ENCODE results near the gene KDM4C.

Gene KDM4C

DNA sequence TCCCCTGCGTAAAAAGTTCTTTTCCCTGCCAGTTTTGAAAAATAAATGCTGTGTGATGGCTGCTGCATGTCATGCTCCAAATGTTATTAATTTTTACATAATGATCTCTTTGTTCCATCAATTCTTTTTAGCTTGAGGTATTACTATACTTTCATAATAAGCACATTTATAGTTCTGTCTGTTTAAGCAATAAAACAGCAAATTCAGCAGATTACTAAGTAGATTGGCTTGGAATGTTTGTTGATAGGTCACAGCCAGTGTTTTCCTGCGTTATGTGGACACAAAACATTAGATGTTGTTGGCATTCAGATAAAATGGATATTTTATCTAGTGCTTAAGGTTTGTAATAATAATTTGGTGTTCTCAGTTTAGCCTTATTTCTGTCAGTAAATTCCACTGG lies 242.0 kb downstream of the KDM4C start:
- no peak overlapping the region for H3K27ac ChIP-seq (ENCODE audit: low read depth, low read length, poor library complexity, severe bottlenecking)
- no peaks in the 10 kb centered on the region for H3K4me1 ChIP-seq (ENCODE audit: insufficient read depth, low read length, severe bottlenecking)
- H3K27me3 ChIP-seq (ENCODE audit: insufficient read depth, low read length): no peaks in the 10 kb centered on the region
- H3K9me2 ChIP-seq (ENCODE audit: low read depth, low read length): no peaks in the 10 kb centered on the region
- no peak for TF ChIP-seq EZH2 (IDR thresholded peaks at IDR 0.05; ENCODE audit: borderline replicate concordance, low read length)
- TF ChIP-seq, protein P1, sequence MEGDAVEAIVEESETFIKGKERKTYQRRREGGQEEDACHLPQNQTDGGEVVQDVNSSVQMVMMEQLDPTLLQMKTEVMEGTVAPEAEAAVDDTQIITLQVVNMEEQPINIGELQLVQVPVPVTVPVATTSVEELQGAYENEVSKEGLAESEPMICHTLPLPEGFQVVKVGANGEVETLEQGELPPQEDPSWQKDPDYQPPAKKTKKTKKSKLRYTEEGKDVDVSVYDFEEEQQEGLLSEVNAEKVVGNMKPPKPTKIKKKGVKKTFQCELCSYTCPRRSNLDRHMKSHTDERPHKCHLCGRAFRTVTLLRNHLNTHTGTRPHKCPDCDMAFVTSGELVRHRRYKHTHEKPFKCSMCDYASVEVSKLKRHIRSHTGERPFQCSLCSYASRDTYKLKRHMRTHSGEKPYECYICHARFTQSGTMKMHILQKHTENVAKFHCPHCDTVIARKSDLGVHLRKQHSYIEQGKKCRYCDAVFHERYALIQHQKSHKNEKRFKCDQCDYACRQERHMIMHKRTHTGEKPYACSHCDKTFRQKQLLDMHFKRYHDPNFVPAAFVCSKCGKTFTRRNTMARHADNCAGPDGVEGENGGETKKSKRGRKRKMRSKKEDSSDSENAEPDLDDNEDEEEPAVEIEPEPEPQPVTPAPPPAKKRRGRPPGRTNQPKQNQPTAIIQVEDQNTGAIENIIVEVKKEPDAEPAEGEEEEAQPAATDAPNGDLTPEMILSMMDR (IDR thresholded peaks at IDR 0.05; ENCODE audit: low read length): no peak
- no peaks in the 10 kb centered on the region for H3F3A ChIP-seq (ENCODE audit: insufficient read depth, low read length)
- H3K4me3 ChIP-seq (ENCODE audit: low read depth, low read length, poor library complexity, severe bottlenecking): no peak overlapping the region
- H2AFZ ChIP-seq (ENCODE audit: low read length): no peak overlapping the region
- no peak overlapping the region for H3K4me2 ChIP-seq (ENCODE audit: low read length)
- H4K20me1 ChIP-seq (ENCODE audit: insufficient read depth, low read length): no peaks in the 10 kb centered on the region
- H3K9me3 ChIP-seq (ENCODE audit: low read length): no peaks in the 10 kb centered on the region
- H3K9ac ChIP-seq (ENCODE audit: low read length): no peak overlapping the region
- no peaks in the 10 kb centered on the region for H3K79me2 ChIP-seq (ENCODE audit: insufficient read depth, low read length)
- peaks cover 55% of the 10 kb centered on the region for H3K36me3 ChIP-seq (ENCODE audit: insufficient read depth, low read length)

DNA sequence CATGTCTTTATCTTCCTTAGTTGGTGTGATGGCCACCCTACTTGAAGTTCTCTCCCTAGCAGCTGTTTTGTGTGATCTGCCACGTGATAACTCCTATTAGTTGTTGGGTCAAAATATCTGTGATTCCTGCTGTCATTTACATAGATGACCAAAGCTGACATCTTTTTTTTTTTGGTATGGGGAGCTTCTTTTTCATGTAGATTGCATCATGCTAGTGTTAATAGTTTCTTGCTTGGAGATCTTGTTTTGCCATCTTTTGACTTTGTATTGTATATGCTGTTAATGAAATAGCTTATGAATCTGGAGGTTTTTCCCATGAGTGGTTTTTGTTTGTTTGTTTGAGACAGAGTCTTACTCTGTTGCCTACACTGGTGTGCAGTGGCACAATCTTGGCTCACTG lies 243.8 kb downstream of the KDM4C start:
- no peaks in the 10 kb centered on the region for H3K27me3 ChIP-seq (ENCODE audit: insufficient read depth, low read length)
- no peak overlapping the region for H3K4me3 ChIP-seq (ENCODE audit: low read depth, low read length, poor library complexity, severe bottlenecking)
- TF ChIP-seq, protein P1 (IDR thresholded peaks at IDR 0.05; ENCODE audit: low read length): no peak
- no peak for TF ChIP-seq EZH2 (IDR thresholded peaks at IDR 0.05; ENCODE audit: borderline replicate concordance, low read length)
- no peak overlapping the region for H3K9ac ChIP-seq (ENCODE audit: low read length)
- no peaks in the 10 kb centered on the region for H3F3A ChIP-seq (ENCODE audit: insufficient read depth, low read length)
- no peak overlapping the region for H3K27ac ChIP-seq (ENCODE audit: low read depth, low read length, poor library complexity, severe bottlenecking)
- no peaks in the 10 kb centered on the region for H3K9me3 ChIP-seq (ENCODE audit: low read length)
- H3K4me2 ChIP-seq (ENCODE audit: low read length): no peak overlapping the region
- no peaks in the 10 kb centered on the region for H3K9me2 ChIP-seq (ENCODE audit: low read depth, low read length)
- peaks cover 45% of the 10 kb centered on the region for H3K36me3 ChIP-seq (ENCODE audit: insufficient read depth, low read length)
- H3K4me1 ChIP-seq (ENCODE audit: insufficient read depth, low read length, severe bottlenecking): no peaks in the 10 kb centered on the region
- H4K20me1 ChIP-seq (ENCODE audit: insufficient read depth, low read length): no peaks in the 10 kb centered on the region
- H3K79me2 ChIP-seq (ENCODE audit: insufficient read depth, low read length): no peaks in the 10 kb centered on the region
- H2AFZ ChIP-seq (ENCODE audit: low read length): no peak overlapping the region

DNA sequence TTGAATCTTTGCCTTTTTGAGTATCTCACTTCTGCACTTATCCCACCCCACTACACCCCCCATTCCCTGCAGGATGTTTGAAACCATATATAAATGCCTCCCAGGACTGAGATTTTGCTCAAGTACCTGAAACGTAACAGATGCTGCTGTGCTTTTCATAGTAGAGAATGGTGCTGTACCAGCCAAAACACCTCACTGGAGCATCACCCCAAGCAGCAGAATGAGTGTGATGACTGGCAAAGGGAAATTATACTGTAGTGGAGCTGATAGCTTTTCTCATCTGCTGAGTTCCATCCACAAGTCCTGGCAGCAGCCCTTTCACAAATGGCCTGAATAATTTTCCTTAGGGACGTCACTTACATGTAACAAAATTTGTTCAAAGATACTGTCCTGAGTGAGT lies 246.1 kb downstream of the KDM4C start:
- no peaks in the 10 kb centered on the region for H3K9me3 ChIP-seq (ENCODE audit: low read length)
- no peak overlapping the region for H3K4me2 ChIP-seq (ENCODE audit: low read length)
- H3K4me3 ChIP-seq (ENCODE audit: low read depth, low read length, poor library complexity, severe bottlenecking): no peak overlapping the region
- H2AFZ ChIP-seq (ENCODE audit: low read length): no peak overlapping the region
- no peaks in the 10 kb centered on the region for H3F3A ChIP-seq (ENCODE audit: insufficient read depth, low read length)
- no peak overlapping the region for H3K9ac ChIP-seq (ENCODE audit: low read length)
- TF ChIP-seq EZH2 (IDR thresholded peaks at IDR 0.05; ENCODE audit: borderline replicate concordance, low read length): no peak
- TF ChIP-seq, protein P1 (IDR thresholded peaks at IDR 0.05; ENCODE audit: low read length): no peak
- H3K27ac ChIP-seq (ENCODE audit: low read depth, low read length, poor library complexity, severe bottlenecking): no peak overlapping the region
- no peaks in the 10 kb centered on the region for H3K27me3 ChIP-seq (ENCODE audit: insufficient read depth, low read length)
- H3K79me2 ChIP-seq (ENCODE audit: insufficient read depth, low read length): no peaks in the 10 kb centered on the region
- no peaks in the 10 kb centered on the region for H3K4me1 ChIP-seq (ENCODE audit: insufficient read depth, low read length, severe bottlenecking)
- H3K36me3 ChIP-seq (ENCODE audit: insufficient read depth, low read length): peaks cover 57% of the 10 kb centered on the region
- H3K9me2 ChIP-seq (ENCODE audit: low read depth, low read length): no peaks in the 10 kb centered on the region
- no peaks in the 10 kb centered on the region for H4K20me1 ChIP-seq (ENCODE audit: insufficient read depth, low read length)
